ENCODE measurements around the gene ARHGEF7. TPM values are rescaled to one million over a fixed set of nuclear protein-coding genes. Genes with fewer than 3 reads are reported as not detected.

ARHGEF7 gene
- total and polyA plus RNA-seq, 2 experiments from 2014 or later, result 23.6 to 58.9 TPM

- no peak for TF ChIP-seq ZNF462 (CRISPR knock-in tag; IDR thresholded peaks at IDR 0.05)
- no peak for TF ChIP-seq JUNB (IDR thresholded peaks at IDR 0.05; ENCODE audit: unreplicated experiment)
- TF ChIP-seq STAT1 (IDR thresholded peaks at IDR 0.05; ENCODE audit: unreplicated experiment), result no peak
- no peak for TF ChIP-seq EZH2phosphoT487 (IDR thresholded peaks at IDR 0.05; ENCODE audit: unreplicated experiment)
- TF ChIP-seq ZNF114 (CRISPR knock-in tag; IDR thresholded peaks at IDR 0.05), result no peak
Observed at GRCh38 chr13:111353508-111353907, 238.4 kb downstream of the ARHGEF7 start (continued).

GRCh38 chr13:111354789-111355188, 239.7 kb downstream of the ARHGEF7 start:
- ATAC-seq, result no peak
- Histone ChIP-seq H3K79me2 (replicated peaks; ENCODE audit: insufficient read depth) (no peaks in the 10 kb centered on the region), H3K9me2 (ENCODE audit: insufficient read depth) (no peaks in the 10 kb centered on the region), H3K27ac (ENCODE audit: low read depth) (no peak overlapping the region), H3K4me1 (ENCODE audit: insufficient read depth) (peaks cover 3% of the 10 kb centered on the region; the same call in 1 of the 2 replicates), H3K4me2 (no peak overlapping the region), H3K36me3 (ENCODE audit: insufficient read depth) (no peaks in the 10 kb centered on the region), H2AFZ (no peak overlapping the region), H3K27me3 (ENCODE audit: insufficient read depth) (no peaks in the 10 kb centered on the region), H3F3A (replicated peaks; ENCODE audit: low read depth) (no peaks in the 10 kb centered on the region), H3K4me3 (no peak overlapping the region), H4K20me1 (replicated peaks; ENCODE audit: insufficient read depth) (no peaks in the 10 kb centered on the region)
- peaks cover 10% of the 10 kb centered on the region; the same call in 2 of the 3 replicates for H3K4me1 Mint-ChIP-seq
- peaks cover 5% of the 10 kb centered on the region; the same call in 1 of the 3 replicates for H3K9me3 Mint-ChIP-seq
- no peak for DNase-seq (ENCODE audit: low spot score)
- H3K27me3 Mint-ChIP-seq (ENCODE audit: insufficient read depth, low read depth, poor library complexity), result peaks cover 3% of the 10 kb centered on the region
- no peaks in the 10 kb centered on the region; the same call in 2 of the 3 replicates for H3K36me3 Mint-ChIP-seq (ENCODE audit: low read depth)
- H3K27ac Mint-ChIP-seq, result no peak overlapping the region
- H3K4me3 Mint-ChIP-seq, result no peak overlapping the region
- TF ChIP-seq NANOG (IDR thresholded peaks at IDR 0.05; ENCODE audit: borderline replicate concordance) (no peak), EZH2phosphoT487 (IDR thresholded peaks at IDR 0.05; ENCODE audit: unreplicated experiment) (no peak), EZH2 (IDR thresholded peaks at IDR 0.05; ENCODE audit: low read depth, unreplicated experiment) (no peak), CREB1 (CRISPR knock-in tag; IDR thresholded peaks at IDR 0.05; ENCODE audit: low read depth) (no peak), JUNB (IDR thresholded peaks at IDR 0.05; ENCODE audit: unreplicated experiment) (no peak), ZNF462 (CRISPR knock-in tag; IDR thresholded peaks at IDR 0.05) (no peak), ETS1 (IDR thresholded peaks at IDR 0.05) (no peak), ZNF114 (CRISPR knock-in tag; IDR thresholded peaks at IDR 0.05) (no peak)

Data from GM23338 (cell line).